NCI-H524 (cell line): Measurements from ENCODE around the gene NIPBL.
"Not testable (repeated sequence)": the region's sequence is repeated elsewhere in the genome, so short reads cannot be mapped to it uniquely, and the experiment has no call there.

Experiments used
- DNase-seq, 2 experiments: peaks; one replicate each; lab custom pipeline; 2025; lab: John Stamatoyannopoulos, UW

NIPBL gene

GRCh38 chr5:37088009-37088408, 211.4 kb downstream of the NIPBL start:
- DNase-seq, result no peak

- no peak for DNase-seq
Observed at GRCh38 chr5:37090123-37090726, 213.7 kb downstream of the NIPBL start.

GRCh38 chr5:37090781-37091180, 214.2 kb downstream of the NIPBL start:
- no peak for DNase-seq

- not testable (repeated sequence) for DNase-seq
Observed at GRCh38 chr5:37093795-37094194, 217.2 kb downstream of the NIPBL start.

- not testable (repeated sequence) for DNase-seq
Observed at GRCh38 chr5:37099267-37099666, 222.7 kb downstream of the NIPBL start.

- no peak for DNase-seq
Observed at GRCh38 chr5:37103302-37103701, 226.7 kb downstream of the NIPBL start.

- no peak for DNase-seq
Observed at GRCh38 chr5:37109338-37109737, 232.8 kb downstream of the NIPBL start.

- no peak for DNase-seq
Observed at GRCh38 chr5:37110135-37110534, 233.6 kb downstream of the NIPBL start.

GRCh38 chr5:37111426-37112382, 235.1 kb downstream of the NIPBL start:
- DNase-seq, result no peak

- no peak for DNase-seq
Observed at GRCh38 chr5:37112383-37112991, 235.9 kb downstream of the NIPBL start.
